Astrocyte of the cerebellum (primary cell): ENCODE measurements around the gene GNAT2.

Experiments used
- DNase-seq: peaks from one replicate; pipeline ENCODE4 v3.0.0-alpha.2; 2011; ENCODE audit warnings: low read depth
- H3K4me3 ChIP-seq: 2 replicates; pipeline ENCODE4 v1.5.1; 2011; ENCODE audit warnings: mild to moderate bottlenecking, low read depth, low read length, moderate library complexity
- in situ Hi-C: cut with HindIII; loops from 2 replicates; pipeline ENCODE4 v1.10.0; 2017; ENCODE audit warnings: low sequenced_read_pairs
- TF ChIP-seq, protein P1 (sequence below): IDR thresholded peaks from 2 replicates; pipeline ENCODE4 v1.5.1; 2012; ENCODE audit warnings: low read length, low read depth, moderate library complexity, mild to moderate bottlenecking; ENCODE audit errors: missing control alignments

GNAT2 gene

DNA sequence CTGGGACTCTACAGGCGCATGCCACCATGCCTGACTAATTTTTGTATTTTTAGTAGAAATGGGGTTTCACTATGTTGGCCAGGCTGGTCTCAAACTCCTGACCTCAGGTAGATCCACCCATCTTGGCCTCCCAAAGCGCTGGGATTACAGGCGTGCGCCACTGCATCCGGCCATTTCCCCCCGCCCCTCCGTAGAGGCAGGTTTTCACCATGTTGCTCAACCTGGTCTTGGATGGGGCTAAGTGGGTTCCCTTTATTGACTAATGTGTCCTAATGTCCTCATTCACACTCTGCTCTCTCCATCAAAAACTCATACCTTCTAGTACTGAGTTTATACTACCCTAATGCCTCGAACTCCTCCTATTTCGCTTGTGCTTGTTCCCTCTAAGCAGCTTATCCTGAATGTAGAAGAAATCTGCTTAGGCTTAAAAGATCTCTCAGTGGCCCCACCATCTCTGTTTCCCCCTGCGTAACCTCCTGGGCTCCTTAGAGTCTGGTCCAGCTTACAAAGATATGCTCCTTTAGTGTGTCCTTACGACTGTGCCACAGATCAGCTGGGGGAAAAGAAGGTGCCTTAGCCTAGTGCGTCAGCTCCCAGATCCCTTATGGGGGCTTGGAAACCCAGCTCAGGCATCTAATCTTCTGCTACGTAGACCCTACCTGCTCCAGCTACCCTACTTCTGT lies 8.0 kb downstream of the GNAT2 start:
- H3K4me3 ChIP-seq, result no peak overlapping the region
- DNase-seq, result no peak
- in situ Hi-C loops, result no loop called here
- TF ChIP-seq, protein P1, sequence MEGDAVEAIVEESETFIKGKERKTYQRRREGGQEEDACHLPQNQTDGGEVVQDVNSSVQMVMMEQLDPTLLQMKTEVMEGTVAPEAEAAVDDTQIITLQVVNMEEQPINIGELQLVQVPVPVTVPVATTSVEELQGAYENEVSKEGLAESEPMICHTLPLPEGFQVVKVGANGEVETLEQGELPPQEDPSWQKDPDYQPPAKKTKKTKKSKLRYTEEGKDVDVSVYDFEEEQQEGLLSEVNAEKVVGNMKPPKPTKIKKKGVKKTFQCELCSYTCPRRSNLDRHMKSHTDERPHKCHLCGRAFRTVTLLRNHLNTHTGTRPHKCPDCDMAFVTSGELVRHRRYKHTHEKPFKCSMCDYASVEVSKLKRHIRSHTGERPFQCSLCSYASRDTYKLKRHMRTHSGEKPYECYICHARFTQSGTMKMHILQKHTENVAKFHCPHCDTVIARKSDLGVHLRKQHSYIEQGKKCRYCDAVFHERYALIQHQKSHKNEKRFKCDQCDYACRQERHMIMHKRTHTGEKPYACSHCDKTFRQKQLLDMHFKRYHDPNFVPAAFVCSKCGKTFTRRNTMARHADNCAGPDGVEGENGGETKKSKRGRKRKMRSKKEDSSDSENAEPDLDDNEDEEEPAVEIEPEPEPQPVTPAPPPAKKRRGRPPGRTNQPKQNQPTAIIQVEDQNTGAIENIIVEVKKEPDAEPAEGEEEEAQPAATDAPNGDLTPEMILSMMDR, result no peak

DNA sequence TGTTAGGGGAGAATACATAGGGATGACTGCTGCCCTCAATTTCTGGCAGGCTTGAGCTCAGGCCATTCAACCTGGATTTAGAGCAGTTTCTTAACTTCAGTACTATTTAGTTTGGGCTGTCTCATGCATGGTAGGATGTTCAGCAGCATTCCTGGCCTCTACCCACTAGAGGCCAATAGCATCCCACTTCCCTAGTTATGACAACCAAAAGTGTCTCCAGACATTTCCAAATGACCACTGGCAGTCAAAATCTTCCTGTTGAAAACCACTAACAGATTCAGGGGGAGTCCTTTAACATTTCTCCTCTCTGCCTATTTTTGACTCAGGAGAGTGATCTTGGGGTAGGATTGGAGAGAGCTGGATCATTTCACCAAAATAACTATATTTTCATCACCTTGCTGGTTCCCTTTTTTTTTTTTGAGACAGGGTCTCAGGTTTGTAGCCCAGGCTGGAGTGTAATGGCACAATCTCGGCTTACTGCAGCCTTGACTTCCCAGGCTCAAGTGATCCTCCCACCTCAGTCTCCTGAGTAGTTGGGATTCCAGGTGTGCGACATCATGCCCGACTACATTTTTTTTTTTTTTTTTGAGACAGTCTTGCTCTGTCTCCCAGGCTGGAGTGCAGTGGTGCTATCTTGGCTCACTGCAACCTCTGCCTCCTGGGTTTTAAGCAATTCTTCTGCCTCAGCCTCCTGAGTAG lies 8.7 kb downstream of the GNAT2 start:
- TF ChIP-seq, protein P1, result no peak
- no peak for DNase-seq
- H3K4me3 ChIP-seq, result no peak overlapping the region
- in situ Hi-C loops, result no loop called here

DNA sequence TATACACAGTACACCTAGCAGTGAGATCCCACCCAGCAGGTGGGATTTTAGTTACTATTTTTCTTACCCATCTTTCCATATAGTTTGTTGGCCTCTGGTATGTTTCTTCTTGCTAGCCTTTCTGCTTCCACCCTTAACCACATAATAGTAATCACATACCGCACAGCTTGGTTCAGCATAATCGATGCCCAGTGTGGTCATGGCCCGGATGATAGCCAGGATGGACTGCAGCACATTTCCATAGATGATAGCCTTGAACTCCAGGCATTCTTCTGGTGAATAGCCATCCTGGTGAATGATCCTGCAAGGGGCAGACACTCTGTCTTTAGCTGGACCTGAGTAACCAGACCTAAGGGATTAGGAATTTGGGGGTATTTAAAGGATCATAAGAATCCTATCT lies 9.5 kb downstream of the GNAT2 start:
- in situ Hi-C loops, result no loop called here
- no peak overlapping the region for H3K4me3 ChIP-seq
- TF ChIP-seq, protein P1, result no peak
- no peak for DNase-seq

DNA sequence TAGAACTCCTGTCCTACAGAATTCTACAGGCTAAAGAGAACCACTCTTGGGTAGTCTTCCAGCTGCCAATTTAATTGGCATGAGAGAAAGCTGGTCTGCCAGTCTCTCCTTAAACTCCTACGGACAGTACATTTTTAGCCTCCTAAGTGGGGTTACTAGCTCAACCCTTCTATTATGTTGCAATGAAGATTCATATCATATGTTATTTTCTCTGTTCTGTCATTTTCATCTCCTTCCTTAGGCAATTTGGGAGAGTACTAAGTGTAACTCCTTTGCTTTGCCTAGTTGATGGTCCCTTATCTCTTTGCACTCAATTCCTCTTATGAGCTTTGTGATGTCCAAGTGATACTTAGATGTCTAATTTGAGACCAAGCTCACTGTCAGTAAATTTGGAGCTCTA lies 14.0 kb downstream of the GNAT2 start:
- TF ChIP-seq, protein P1, result no peak
- in situ Hi-C loops, result no loop called here
- DNase-seq, result no peak
- H3K4me3 ChIP-seq, result no peak overlapping the region

DNA sequence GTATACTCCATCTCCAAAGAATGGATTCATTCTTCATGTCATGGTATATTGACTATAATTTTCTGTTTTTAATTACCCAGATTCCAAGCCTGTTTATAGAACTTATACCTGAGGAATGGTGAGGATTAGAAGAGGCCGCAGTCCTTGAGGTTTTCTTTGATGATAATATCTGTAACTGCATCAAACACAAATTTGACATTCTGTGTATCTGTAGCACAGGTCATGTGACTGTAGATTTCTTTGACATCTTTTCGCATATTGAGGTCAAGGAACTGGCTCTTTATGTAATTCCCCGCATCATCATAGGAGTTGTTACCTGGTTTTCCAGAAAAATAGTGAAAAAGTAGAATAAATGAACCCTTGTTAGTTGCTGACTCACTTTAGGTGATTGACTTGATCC lies 16.2 kb downstream of the GNAT2 start:
- TF ChIP-seq, protein P1, result no peak
- no peak for DNase-seq
- in situ Hi-C loops, result no loop called here
- H3K4me3 ChIP-seq, result no peak overlapping the region

DNA sequence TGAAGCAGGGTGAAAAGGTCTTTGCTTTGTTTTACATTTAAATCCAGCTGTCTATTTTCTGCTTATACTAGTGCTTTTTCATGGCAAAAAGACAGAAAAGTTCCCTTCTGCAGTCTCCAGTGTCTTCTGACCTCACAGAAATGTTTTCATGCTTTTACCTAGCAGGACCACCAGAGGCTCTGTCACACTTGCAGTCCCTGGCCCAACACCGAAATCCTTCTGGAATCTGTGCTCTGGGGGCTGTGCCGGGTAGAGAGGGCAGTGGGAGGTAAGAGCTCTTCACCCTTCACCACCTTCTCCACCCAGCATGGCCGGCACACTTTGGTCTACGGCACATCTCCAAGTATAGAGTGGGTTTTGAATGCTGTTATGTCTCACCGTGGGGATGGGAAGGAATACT lies 20.8 kb downstream of the GNAT2 start:
- no peak overlapping the region for H3K4me3 ChIP-seq
- no peak for DNase-seq
- TF ChIP-seq, protein P1, result peak; percentile 34
- in situ Hi-C loops, result no loop called here
